Astrocyte of the spinal cord (primary cell): ENCODE results near the gene FOXO3.

Source experiments
- DNase-seq: peaks from one replicate; pipeline ENCODE4 v3.0.0; 2011; ENCODE audit warnings: low read depth, low spot score
- H3K4me3 ChIP-seq: 2 replicates; pipeline ENCODE4 v1.5.1; 2011; ENCODE audit warnings: low read depth, mild to moderate bottlenecking, low read length, moderate library complexity
- CTCF ChIP-seq: IDR thresholded peaks from 2 replicates; pipeline ENCODE4 v1.5.1; 2012; ENCODE audit warnings: low read depth, mild to moderate bottlenecking, low read length, inconsistent platforms
- in situ Hi-C: cut with HindIII; loops from 2 replicates; pipeline ENCODE4 v1.10.0; 2017; ENCODE audit warnings: low sequenced_read_pairs

The FOXO3 gene

GRCh38 chr6:108556250-108556649, 4.5 kb upstream of the FOXO3 start:
- no peak for TF ChIP-seq CTCF
- in situ Hi-C loops, result no loop called here
- no peak for DNase-seq
- no peak overlapping the region for H3K4me3 ChIP-seq

- in situ Hi-C loops, result no loop called here
These were observed 3.7 kb upstream of the FOXO3 start for GRCh38 chr6:108556866-108557493.

GRCh38 chr6:108557494-108558371, 3.0 kb upstream of the FOXO3 start:
- DNase-seq, result no peak
- peak overlapping the region; percentile 80 for H3K4me3 ChIP-seq
- TF ChIP-seq CTCF, result no peak
- in situ Hi-C loops, result no loop called here

More at GRCh38 chr6:108556866-108557493, 3.7 kb upstream of the FOXO3 start:
- DNase-seq, result no peak
- TF ChIP-seq CTCF, result no peak
- peak overlapping the region; percentile 80 for H3K4me3 ChIP-seq

GRCh38 chr6:108558372-108559096, 2.2 kb upstream of the FOXO3 start:
- in situ Hi-C loops, result no loop called here
- DNase-seq, result peak; percentile 100
- H3K4me3 ChIP-seq, result peak overlapping the region; percentile 84
- no peak for TF ChIP-seq CTCF

- TF ChIP-seq CTCF, result no peak
- in situ Hi-C loops, result no loop called here
- peak; percentile 85 for DNase-seq
- H3K4me3 ChIP-seq, result peak overlapping the region; percentile 84
These were observed 1.4 kb upstream of the FOXO3 start for GRCh38 chr6:108559097-108559883.
